Esophagus squamous epithelium (tissue), 5 donors: ENCODE data around the gene TNKS2. TPM values are rescaled to one million over a fixed set of nuclear protein-coding genes. Genes with fewer than 3 reads are reported as not detected.

Source experiments
- DNase-seq: peaks from one replicate; lab custom pipeline; 2025; lab: John Stamatoyannopoulos, UW
- H3K27ac ChIP-seq, 4 donors: fragments of 200-600 bp; sonication (generic); one replicate each; pipeline ENCODE4 v1.5.1; 2016 to 2019; ENCODE audit warnings: mild to moderate bottlenecking in 1 of 4
- H3K27me3 ChIP-seq, 4 donors: fragments of 200-600 bp; sonication (generic); 1 replicate in 3 of 4; 2 replicates in 1 of 4; pipeline versions ENCODE4 v1.5.1 to v1.6.0; 2017 to 2021; ENCODE audit warnings: antibody characterized with exemption in 1 of 4
- H3K36me3 ChIP-seq, 3 donors: fragments of 200-600 bp; sonication (generic); one replicate each; pipeline ENCODE4 v1.5.1; 2016 to 2019
- H3K4me1 ChIP-seq, 3 donors: fragments of 200-600 bp; sonication (generic); one replicate each; pipeline ENCODE4 v1.5.1; 2017 to 2019
- H3K4me3 ChIP-seq, 4 donors: fragments of 200-600 bp; sonication (generic); 1 replicate in 3 of 4; 2 replicates in 1 of 4; pipeline ENCODE4 v1.5.1; 2016 to 2019; ENCODE audit warnings: mild to moderate bottlenecking in 2 of 4, moderate library complexity in 1 of 4
- H3K9me3 ChIP-seq, 3 donors: fragments of 200-600 bp; sonication (generic); one replicate each; pipeline ENCODE4 v1.5.1; 2016 to 2019
- POLR2A ChIP-seq, 4 donors: fragments of 450-650 bp; IDR thresholded peaks; one replicate each; pipeline ENCODE4 v1.6.1; 2017; ENCODE audit warnings: antibody characterized with exemption in 4 of 4, mild to moderate bottlenecking in 4 of 4, moderate library complexity in 3 of 4
- WGBS, 2 donors: methylation state at CpG; one replicate each; pipeline ENCODE4 v1.1.5; 2018; 5-methylcytosine and 5-hydroxymethylcytosine counted together
- intact Hi-C: fragments of 100-400 bp; cut with DNase I; formaldehyde crosslinking; loops from one replicate; pipeline ENCODE4 v1.15.0; 2022
- total RNA-seq, 4 donors: library from RNA; depleted of rRNA; stranded (reverse); fragments of >200 nt; gene quantifications; one replicate each; pipeline ENCODE4 v1.1.0, GENCODE V29; 2016
- TF ChIP-seq, protein P1 (sequence below), 6 experiments: fragments of 450-650 bp in 4 of 6; fragments of 200-600 bp in 2 of 6; sonication (generic) in 2 of 6; IDR thresholded peaks; one replicate each; pipeline ENCODE4 v1.5.1; 2016 to 2019; ENCODE audit warnings: antibody characterized with exemption in 6 of 6, mild to moderate bottlenecking in 4 of 6, moderate library complexity in 4 of 6
- donor health status: DM: yes; HTN: yes; CAD: no.

The TNKS2 gene
- total RNA-seq, 4 donors from 2014 or later: 33.1 to 43.5 (median 39.2) TPM

DNA sequence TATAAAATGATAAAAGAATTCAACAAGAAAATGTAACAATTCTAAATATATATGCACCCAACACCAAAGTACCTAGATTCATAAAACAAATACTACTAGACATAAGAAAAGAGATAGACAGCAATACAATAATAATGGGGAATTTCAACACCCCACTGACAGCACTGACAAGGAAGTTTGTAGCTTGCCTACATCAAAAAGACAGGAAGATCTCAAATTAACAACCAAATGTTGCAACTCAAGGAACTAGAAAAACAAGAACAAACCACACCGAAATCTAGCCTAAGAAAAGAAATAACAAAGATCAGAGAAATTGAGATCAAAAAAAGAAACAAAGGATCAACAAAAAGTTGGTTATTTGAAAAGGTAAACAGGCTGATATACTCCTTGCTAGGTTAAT is 36.5 kb upstream of the TNKS2 start:
- WGBS, 2 donors: 47 to 60% methylated on average over 1 of the region's 1 CpG
- intact Hi-C loops: no loop called here
- no peaks in the 10 kb centered on the region for H3K36me3 ChIP-seq

DNA sequence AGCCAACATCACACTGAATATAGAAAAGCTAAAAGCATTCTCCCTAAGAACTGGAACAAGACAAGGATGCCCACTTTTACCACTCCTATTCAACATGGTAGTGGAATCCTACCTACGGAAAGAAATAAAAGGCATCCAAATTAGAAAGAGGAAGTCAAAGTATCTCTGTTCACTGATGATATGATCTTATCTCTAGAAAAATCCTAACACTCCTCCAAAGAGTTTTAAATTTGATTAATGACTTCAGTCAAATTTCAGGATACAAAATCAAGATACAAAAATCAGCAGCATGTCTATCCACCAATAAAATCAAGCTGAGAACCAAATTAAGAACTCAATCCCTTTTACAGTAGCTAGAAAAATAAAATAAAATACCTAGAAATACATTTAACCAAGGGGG is 35.3 kb upstream of the TNKS2 start:
- no peak for DNase-seq
- no peak for TF ChIP-seq POLR2A (IDR thresholded peaks at IDR 0.05)
- TF ChIP-seq, protein P1, sequence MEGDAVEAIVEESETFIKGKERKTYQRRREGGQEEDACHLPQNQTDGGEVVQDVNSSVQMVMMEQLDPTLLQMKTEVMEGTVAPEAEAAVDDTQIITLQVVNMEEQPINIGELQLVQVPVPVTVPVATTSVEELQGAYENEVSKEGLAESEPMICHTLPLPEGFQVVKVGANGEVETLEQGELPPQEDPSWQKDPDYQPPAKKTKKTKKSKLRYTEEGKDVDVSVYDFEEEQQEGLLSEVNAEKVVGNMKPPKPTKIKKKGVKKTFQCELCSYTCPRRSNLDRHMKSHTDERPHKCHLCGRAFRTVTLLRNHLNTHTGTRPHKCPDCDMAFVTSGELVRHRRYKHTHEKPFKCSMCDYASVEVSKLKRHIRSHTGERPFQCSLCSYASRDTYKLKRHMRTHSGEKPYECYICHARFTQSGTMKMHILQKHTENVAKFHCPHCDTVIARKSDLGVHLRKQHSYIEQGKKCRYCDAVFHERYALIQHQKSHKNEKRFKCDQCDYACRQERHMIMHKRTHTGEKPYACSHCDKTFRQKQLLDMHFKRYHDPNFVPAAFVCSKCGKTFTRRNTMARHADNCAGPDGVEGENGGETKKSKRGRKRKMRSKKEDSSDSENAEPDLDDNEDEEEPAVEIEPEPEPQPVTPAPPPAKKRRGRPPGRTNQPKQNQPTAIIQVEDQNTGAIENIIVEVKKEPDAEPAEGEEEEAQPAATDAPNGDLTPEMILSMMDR (IDR thresholded peaks at IDR 0.05): no peak
- intact Hi-C loops: no loop called here
- no peaks in the 10 kb centered on the region for H3K9me3 ChIP-seq
- no peaks in the 10 kb centered on the region for H3K36me3 ChIP-seq
- H3K4me3 ChIP-seq: no peak overlapping the region
- H3K27me3 ChIP-seq: peaks cover 0 to 3% (median 0%) of the 10 kb centered on the region in 4 donors
- H3K4me1 ChIP-seq: no peaks in the 10 kb centered on the region
- no peak overlapping the region for H3K27ac ChIP-seq
- WGBS, 2 donors: 64 to 67% methylated on average over 1 of the region's 1 CpG

More for the DNA sequence above, 36.5 kb upstream of the TNKS2 start:
- no peaks in the 10 kb centered on the region for H3K4me1 ChIP-seq
- DNase-seq: no peak
- TF ChIP-seq POLR2A (IDR thresholded peaks at IDR 0.05): no peak
- TF ChIP-seq, protein P1 (IDR thresholded peaks at IDR 0.05): no peak
- no peak overlapping the region for H3K4me3 ChIP-seq
- H3K27ac ChIP-seq: no peak overlapping the region
- peaks cover 0 to 7% (median 0%) of the 10 kb centered on the region in 4 donors for H3K27me3 ChIP-seq
- no peaks in the 10 kb centered on the region for H3K9me3 ChIP-seq

DNA sequence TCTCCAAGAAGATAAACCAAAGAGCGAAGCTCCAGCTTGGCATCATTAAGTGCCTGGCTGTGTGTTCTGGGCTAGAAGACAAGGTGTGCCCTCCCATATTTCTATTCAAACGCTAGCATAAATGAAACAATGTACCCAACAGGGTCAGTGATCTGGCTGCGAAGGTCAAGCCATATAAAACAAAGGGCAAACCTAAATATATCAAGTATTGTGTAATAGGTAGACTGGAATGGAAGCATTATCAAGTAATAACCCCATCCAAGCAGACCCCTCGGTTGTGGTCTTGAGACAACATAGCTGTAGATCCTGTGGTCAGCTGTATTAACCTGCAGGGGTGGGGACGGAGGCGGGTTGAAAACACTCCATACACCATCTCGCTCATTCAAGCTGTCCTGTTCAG is 31.6 kb upstream of the TNKS2 start:
- TF ChIP-seq POLR2A (IDR thresholded peaks at IDR 0.05): no peak
- TF ChIP-seq, protein P1 (IDR thresholded peaks at IDR 0.05): no peak
- Histone ChIP-seq H3K4me1 (no peaks in the 10 kb centered on the region), H3K27ac (no peak overlapping the region), H3K4me3 (no peak overlapping the region), H3K27me3 (no peaks in the 10 kb centered on the region), H3K9me3 (no peaks in the 10 kb centered on the region), H3K36me3 (no peaks in the 10 kb centered on the region)
- intact Hi-C loops: no loop called here
- no peak for DNase-seq
- WGBS, 2 donors: 85 to 88% methylated on average over 7 of the region's 7 CpGs

DNA sequence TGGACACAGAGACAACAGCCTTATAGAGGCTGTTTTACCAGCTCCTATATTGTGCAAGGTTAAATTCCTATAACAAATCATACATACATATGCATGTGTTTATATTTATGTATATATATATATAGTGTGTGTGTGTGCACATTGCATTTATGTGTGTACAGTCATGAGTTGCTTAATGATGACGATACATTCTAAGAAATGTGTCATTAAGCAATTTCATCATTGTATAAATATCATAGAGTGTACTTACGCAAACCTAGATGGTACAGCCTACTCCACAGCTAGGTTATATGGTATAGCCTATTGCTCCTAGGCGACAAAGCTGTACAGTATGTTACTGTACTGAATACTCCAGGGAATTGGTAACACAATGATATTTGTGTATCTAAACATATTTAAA is 30.1 kb upstream of the TNKS2 start:
- no peak for DNase-seq
- Histone ChIP-seq H3K27me3 (no peaks in the 10 kb centered on the region), H3K4me1 (no peaks in the 10 kb centered on the region), H3K9me3 (no peaks in the 10 kb centered on the region), H3K36me3 (no peaks in the 10 kb centered on the region), H3K4me3 (no peak overlapping the region), H3K27ac (no peak overlapping the region)
- intact Hi-C loops: no loop called here
- TF ChIP-seq, protein P1 (IDR thresholded peaks at IDR 0.05): no peak
- 60 to 76% methylated on average over 3 of the region's 3 CpGs for WGBS, 2 donors

DNA sequence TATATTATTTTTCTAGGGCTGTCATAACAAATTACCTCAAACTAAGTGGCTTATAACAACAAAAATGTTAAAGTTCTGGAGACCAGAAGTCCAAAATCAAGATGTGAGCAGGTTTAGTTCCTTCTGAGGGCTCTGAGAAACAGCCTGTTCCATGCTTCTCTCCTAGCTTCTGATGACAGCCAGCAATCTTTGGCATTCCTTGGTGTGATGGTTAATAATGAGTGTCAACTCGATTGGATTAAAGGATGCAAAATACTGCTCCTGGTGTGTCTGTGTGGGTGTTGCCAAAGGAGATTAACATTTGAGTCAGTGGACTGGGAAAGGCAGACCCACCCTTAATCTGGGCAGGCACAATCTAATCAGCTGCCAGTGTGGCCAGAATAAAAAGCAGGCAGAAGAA is 26.3 kb upstream of the TNKS2 start:
- H3K4me1 ChIP-seq: no peaks in the 10 kb centered on the region
- intact Hi-C loops: no loop called here
- H3K4me3 ChIP-seq: no peak overlapping the region
- H3K36me3 ChIP-seq: no peaks in the 10 kb centered on the region
- no peaks in the 10 kb centered on the region for H3K9me3 ChIP-seq
- DNase-seq: no peak
- no peak overlapping the region for H3K27ac ChIP-seq
- WGBS, 2 donors: 18 to 30% methylated on average over 1 of the region's 1 CpG
- H3K27me3 ChIP-seq: no peaks in the 10 kb centered on the region
- TF ChIP-seq, protein P1 (IDR thresholded peaks at IDR 0.05): no peak
- TF ChIP-seq POLR2A (IDR thresholded peaks at IDR 0.05): no peak
